Ramos (cell line): ENCODE data around the gene GET3.
"Not testable (repeated sequence)": the region's sequence is repeated elsewhere in the genome, so short reads cannot be mapped to it uniquely, and the experiment has no call there.

Source experiments
- in situ Hi-C: fragments of 300-500 bp; cut with MboI; formaldehyde crosslinking; loops from one replicate; pipeline ENCODE4 v1.14.3; 2022; ENCODE audit warnings: low sequenced_read_pairs; ENCODE audit not compliant: unreplicated experiment

GET3 gene

GRCh38 chr19:12736995-12737834 is at the start of gene GET3:
GET3 (plus strand) TSS chr19:12737497; CDS start chr19:12737506, 9 bp downstream.
- in situ Hi-C loops, result no loop called here

- in situ Hi-C loops, result no loop called here
Observed at GRCh38 chr19:12689012-12689411, 48.3 kb upstream of the GET3 start.

DNA sequence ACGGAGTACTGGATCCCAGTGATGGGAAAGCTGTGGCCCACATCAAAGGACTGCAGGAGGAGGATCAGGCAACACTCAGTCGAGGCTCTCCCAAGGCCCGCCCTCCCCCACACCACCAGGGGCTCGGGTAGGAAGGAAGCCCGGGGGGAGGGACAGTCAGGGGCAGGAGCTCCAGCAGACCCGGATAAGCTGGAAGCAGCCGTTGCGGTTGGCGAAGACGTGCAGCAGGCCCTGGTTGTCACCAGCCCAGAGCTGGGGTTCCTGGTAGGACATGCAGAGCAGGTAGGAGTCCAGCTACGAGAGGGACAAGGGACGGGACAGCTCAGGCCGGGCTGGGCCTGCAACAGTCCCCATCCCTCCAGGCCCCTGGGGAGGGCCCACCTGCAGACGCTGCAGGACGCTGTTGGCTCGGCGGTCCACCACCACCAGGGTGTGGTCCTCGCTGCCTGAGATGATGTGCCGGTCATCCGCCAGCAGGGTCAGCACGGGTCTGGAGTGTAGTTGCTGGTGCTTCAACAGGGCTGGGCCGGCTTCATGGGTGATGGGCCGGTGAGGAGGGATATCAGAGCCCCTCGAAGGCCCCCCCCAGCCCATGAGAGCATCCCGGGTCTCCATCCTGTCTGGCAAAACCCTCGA is 47.6 kb upstream of the GET3 start:
- in situ Hi-C loops, result no loop called here

DNA sequence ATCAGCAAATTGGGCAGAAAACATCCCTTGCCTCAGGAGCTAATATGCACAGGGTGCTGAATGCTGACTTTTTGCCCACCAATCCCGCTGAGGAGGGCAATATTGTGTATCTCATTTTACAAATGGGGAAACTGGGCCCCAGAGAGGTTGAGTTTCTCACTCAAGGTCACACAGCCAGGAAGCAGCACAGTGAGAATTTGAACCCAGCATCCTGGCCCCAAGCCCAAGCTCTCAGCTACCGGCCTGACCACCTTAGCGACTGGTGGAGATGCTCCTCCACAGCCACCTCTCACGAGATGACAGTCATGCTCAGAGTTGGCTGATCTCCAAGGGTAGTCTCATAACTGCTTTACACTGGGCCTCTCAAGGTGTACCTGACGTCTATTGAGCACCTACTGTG is 44.3 kb upstream of the GET3 start:
- in situ Hi-C loops, result no loop called here

GRCh38 chr19:12694641-12695040 is 42.7 kb upstream of the GET3 start:
- in situ Hi-C loops, result no loop called here

DNA sequence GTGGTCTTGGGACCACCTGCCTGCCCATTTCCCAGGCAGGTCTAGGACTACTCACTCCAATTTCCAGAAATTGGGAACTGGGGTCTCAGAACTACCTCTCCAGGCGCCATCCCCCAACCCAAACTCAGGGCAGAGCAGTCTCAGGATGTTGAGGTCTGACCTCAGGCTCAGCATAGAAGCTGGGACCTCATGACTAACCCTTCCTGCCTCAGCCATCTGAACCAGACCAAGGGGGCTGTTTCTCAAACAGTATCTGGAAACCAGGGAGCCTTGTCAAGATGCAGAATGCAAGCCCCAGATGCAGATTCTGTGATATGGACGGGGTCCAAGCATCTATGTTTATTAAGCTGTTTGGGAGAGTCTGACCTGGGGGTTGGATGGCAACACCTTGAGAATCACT is 42.2 kb upstream of the GET3 start:
- in situ Hi-C loops, result no loop called here

GRCh38 chr19:12695514-12695913 is 41.8 kb upstream of the GET3 start:
- in situ Hi-C loops, result no loop called here

DNA sequence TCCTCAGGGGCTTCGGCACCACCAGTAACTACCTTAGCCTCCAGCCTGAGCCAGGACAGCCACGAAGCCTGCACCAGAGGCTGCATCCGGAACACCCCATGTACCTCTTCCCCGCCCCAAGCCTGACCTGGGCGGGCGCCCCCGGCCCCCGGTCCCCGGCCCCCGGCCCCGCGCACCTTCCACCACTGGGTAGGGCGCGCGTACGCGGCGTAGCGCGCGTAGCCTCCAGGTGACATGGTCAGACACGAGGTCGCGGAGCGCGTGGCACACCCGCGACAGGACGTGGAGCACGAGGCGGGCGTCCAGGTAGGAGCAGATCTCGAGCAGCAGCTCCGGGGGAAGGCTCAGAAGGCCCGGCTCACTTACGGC is 41.3 kb upstream of the GET3 start:
- in situ Hi-C loops, result no loop called here

GRCh38 chr19:12696366-12697335 is 40.6 kb upstream of the GET3 start, which contains the start of gene FBXW9:
FBXW9 (minus strand) TSS chr19:12696631; CDS start chr19:12696581, 50 bp downstream.
- in situ Hi-C loops, result no loop called here

DNA sequence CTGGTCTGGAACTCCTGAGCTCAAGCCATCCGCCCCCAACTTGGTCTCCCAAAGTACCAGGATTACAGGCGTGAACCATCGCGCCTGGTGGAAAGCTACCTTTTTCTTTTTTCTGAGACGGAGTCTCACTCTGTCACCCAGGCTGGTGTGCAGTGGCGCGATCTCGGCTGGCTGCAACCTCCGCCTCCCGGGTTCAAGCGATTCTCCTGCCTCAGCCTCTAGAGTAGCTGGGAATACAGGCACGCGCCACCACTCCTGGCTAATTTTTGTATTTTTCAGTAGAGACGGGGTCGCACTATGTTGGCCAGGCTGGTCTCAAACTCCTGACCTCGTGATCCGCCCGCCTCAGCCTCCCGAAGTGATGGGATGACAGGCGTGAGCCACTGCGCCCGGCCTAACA is 39.9 kb upstream of the GET3 start:
- in situ Hi-C loops, result not testable (repeated sequence)

DNA sequence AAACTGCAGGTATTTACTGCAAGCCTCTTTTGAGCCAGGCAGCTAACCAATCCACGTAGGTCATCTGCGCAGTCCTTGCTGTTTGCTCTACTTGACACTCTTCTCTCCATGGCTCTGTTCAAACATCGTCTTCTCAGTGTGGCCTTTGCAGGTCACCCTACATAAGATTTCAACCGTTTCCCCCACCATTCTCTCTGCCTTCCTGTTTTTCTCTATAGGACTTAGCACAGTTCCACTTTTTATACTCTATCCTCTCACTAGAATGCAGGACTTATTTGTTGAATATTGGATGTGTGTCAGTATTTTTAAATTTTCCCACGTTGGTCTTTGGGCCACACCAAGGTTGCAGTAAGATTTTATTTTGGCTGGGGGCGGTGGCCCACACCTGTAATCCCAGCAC is 39.2 kb upstream of the GET3 start:
- in situ Hi-C loops, result no loop called here

GRCh38 chr19:12701596-12702282 is 35.6 kb upstream of the GET3 start:
- in situ Hi-C loops, result no loop called here

GRCh38 chr19:12703046-12703445 is 34.3 kb upstream of the GET3 start:
- in situ Hi-C loops, result no loop called here

- in situ Hi-C loops, result no loop called here
Observed at GRCh38 chr19:12705169-12705568, 32.1 kb upstream of the GET3 start.

DNA sequence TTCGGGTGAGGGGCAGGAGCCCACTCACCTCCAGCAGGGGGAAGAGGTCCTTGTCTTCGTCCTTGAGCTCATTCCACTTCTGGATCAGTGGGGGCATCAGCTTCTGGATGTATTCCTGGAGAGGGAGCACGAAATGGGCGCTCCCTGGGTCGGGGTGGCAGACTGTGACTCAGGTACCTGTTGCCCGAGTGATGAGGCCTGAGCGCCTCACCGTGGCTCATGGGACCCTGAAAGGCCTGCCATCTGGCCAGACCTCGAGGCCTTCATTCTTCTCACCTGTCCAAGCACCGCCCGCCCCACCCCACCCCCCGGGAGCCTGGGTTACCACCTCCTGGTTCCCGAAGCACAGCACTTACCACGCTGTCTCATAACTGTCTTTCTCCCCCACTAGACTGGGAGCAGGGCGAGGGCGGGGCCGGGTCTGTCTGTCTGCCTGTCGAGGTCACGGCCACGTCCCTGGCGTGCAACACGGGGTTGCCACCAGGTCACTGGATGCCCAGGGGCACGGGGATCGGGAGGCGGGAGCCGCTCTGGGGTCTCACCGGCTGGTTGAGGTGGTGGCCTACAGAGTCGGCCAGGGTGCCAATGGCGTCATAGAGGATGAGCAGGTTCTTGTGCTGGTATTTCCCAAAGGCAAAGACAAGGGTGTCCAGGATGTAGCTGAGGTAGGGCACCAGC is 31.5 kb upstream of the GET3 start:
- in situ Hi-C loops, result no loop called here

DNA sequence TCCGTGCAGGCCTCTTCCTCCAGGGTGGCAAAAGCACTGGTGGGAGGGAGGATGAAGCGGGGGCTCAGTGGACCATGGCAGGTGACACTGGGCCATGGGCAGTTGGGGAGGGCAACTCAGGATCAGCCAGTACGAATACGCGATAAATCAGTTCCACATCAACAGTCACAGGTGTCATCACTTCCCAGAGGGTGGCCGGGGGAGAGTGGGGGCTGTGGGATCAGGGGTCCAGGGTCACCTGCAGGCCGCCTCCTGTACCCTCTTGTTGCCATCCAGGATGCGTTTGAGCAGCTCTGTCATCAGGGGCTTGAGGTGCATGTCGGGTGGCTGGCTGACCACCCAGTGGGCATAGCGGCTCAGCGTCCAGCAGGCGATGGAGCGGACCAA is 31.0 kb upstream of the GET3 start:
- in situ Hi-C loops, result no loop called here

- in situ Hi-C loops, result no loop called here
Observed at GRCh38 chr19:12708641-12709040, 28.7 kb upstream of the GET3 start.

GRCh38 chr19:12711187-12711586 is 26.1 kb upstream of the GET3 start:
- in situ Hi-C loops, result no loop called here

- in situ Hi-C loops, result not testable (repeated sequence)
Observed at GRCh38 chr19:12712077-12712476, 25.2 kb upstream of the GET3 start.

- in situ Hi-C loops, result not testable (repeated sequence)
Observed at GRCh38 chr19:12713304-12713703, 24.0 kb upstream of the GET3 start.
